Sigmoid colon (tissue), 4 donors: ENCODE results near the gene ASB5.

Experiments
- CTCF ChIP-seq, 4 experiments: fragments of 450-650 bp in 3 of 4; fragments of 200-600 bp in 1 of 4; IDR thresholded peaks; one replicate each; pipeline ENCODE4 v1.5.1; 2016 to 2019; ENCODE audit warnings: antibody characterized with exemption in 4 of 4, mild to moderate bottlenecking in 3 of 4, moderate library complexity in 2 of 4
- EP300 ChIP-seq, 4 donors: sonication (generic); formaldehyde crosslinking; IDR thresholded peaks; one replicate each; pipeline ENCODE4 v1.6.1; 2017; ENCODE audit warnings: antibody characterized with exemption in 4 of 4
- POLR2A ChIP-seq, 2 donors: fragments of 450-650 bp; IDR thresholded peaks; one replicate each; pipeline ENCODE4 v1.6.1; 2016; ENCODE audit warnings: antibody characterized with exemption in 2 of 2, mild to moderate bottlenecking in 2 of 2, moderate library complexity in 2 of 2

- no peak for TF ChIP-seq CTCF (IDR thresholded peaks at IDR 0.05)
- TF ChIP-seq EP300 (IDR thresholded peaks at IDR 0.05), result no peak
- no peak for TF ChIP-seq POLR2A (IDR thresholded peaks at IDR 0.05)
Observed at GRCh38 chr4:176271749-176272148, 2.7 kb upstream of the ASB5 start.
